ENCODE measurements around the gene COQ10A.

The COQ10A gene

DNA sequence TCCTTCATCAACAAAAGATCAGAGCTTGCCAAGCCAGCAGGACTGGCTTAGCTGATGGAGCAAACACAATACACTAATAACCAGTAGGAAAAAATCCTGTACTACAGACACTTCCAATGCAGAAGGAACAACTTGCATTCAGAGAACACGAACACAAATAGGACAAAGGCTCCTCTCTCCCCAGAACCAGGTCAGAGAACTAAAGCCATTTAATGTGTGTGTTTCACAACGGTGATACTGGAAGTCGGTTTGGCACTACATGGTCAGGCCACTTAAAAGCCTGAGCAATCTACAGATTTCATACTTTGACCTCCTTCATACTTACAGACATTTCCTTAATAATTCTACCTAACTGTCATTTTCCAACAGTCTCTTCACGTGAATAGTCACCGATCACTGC is 27.1 kb downstream of the COQ10A start:
- FAIRE-seq: no peak

DNA sequence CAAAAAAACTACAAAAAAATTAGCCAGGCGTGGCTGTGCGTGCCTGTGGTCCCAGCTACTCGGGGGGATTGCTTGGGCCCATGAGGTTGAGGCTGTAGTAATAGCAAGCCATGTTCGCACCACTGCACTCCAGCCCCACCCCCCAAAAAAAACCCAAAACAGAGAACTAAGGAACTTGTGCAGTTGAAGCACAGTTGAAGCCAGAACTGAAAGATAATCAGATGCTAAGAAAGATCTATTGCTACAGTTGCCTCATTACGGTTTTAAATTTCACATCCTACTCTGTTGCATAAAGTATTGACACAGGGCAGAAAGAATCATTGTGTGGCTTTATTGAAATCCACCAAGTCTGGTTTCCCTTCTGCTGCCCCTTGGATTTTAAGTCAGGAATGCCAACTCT is 29.6 kb downstream of the COQ10A start:
- TF ChIP-seq, protein P1, sequence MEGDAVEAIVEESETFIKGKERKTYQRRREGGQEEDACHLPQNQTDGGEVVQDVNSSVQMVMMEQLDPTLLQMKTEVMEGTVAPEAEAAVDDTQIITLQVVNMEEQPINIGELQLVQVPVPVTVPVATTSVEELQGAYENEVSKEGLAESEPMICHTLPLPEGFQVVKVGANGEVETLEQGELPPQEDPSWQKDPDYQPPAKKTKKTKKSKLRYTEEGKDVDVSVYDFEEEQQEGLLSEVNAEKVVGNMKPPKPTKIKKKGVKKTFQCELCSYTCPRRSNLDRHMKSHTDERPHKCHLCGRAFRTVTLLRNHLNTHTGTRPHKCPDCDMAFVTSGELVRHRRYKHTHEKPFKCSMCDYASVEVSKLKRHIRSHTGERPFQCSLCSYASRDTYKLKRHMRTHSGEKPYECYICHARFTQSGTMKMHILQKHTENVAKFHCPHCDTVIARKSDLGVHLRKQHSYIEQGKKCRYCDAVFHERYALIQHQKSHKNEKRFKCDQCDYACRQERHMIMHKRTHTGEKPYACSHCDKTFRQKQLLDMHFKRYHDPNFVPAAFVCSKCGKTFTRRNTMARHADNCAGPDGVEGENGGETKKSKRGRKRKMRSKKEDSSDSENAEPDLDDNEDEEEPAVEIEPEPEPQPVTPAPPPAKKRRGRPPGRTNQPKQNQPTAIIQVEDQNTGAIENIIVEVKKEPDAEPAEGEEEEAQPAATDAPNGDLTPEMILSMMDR (IDR thresholded peaks at IDR 0.05; ENCODE audit: insufficient read depth, missing control alignments): no peak
- no peak for FAIRE-seq
- DNase-seq (ENCODE audit: insufficient read length, low spot score): no peak

More for the DNA sequence above, 27.1 kb downstream of the COQ10A start:
- TF ChIP-seq, protein P1 (IDR thresholded peaks at IDR 0.05; ENCODE audit: insufficient read depth, missing control alignments): no peak
- DNase-seq (ENCODE audit: insufficient read length, low spot score): no peak

DNA sequence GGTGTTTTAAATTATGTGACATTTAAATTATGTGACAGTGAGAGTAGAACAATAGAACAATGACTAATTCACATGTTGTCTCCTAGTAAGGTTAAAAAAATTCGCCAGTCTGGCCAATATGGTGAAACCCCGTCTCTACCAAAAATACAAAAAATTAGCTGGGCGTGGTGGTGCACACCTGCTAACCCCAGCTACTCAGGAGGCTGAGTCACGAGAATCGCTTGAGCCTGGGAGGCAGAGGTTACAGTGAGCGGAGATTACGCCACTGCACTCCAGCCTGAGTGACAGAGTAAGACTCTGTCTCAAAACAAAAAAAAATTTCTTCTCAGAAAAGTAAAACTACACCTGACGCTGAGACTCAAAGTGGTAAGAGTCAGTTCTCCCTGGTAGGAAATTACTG is 30.7 kb downstream of the COQ10A start:
- no peak for DNase-seq (ENCODE audit: insufficient read length, low spot score)
- FAIRE-seq: no peak
- TF ChIP-seq, protein P1 (IDR thresholded peaks at IDR 0.05; ENCODE audit: insufficient read depth, missing control alignments): no peak

DNA sequence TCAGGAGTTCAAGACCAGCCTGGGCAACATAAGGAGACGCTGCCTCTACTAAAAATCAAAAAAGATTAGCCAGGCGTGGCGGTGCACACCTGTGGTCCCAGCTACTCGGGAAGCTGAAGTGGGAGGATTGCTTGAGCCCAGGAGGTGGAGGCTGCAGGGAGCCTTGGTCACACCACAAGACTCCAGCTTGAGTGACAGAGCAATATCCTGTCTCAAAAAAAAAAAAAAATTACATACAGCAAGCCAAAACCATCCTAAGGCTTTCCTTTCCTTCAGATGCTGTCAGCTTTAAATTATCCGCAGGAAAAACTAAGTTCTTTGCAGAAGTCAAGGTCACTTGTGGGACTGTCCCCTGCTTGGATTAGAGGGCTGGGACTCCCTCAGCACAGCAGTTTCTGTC is 32.1 kb downstream of the COQ10A start:
- DNase-seq (ENCODE audit: insufficient read length, low spot score) (no peak), FAIRE-seq (no peak)
- TF ChIP-seq, protein P1 (IDR thresholded peaks at IDR 0.05; ENCODE audit: insufficient read depth, missing control alignments): no peak

DNA sequence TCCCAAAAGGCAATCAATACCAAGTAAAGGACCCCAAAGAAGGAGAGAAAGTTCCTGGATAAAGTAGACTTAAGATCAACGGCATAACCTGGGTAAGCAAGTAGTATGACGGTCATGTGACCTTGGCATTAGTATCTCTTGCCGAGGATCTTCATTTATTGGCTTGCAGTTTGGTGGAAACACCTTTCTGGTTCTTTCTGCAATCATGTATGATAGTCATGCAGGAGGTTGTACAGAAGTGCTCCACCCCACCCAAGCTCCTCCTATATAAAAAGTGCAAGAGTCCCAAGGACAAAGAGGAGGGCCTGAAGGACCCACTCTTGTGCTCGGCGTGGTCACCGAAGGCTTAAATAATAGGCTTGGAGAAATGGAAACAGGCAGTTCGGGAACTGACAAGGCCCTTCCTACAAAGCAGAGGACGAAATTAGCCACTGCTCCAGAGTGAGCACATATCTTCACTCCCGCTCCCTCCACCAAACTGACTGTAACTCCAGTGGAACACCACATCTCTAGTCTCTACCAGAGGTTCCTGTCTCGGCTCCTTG is 32.6 kb downstream of the COQ10A start:
- no peak for FAIRE-seq
- TF ChIP-seq, protein P1 (IDR thresholded peaks at IDR 0.05; ENCODE audit: insufficient read depth, missing control alignments): no peak
- no peak for DNase-seq (ENCODE audit: insufficient read length, low spot score)

DNA sequence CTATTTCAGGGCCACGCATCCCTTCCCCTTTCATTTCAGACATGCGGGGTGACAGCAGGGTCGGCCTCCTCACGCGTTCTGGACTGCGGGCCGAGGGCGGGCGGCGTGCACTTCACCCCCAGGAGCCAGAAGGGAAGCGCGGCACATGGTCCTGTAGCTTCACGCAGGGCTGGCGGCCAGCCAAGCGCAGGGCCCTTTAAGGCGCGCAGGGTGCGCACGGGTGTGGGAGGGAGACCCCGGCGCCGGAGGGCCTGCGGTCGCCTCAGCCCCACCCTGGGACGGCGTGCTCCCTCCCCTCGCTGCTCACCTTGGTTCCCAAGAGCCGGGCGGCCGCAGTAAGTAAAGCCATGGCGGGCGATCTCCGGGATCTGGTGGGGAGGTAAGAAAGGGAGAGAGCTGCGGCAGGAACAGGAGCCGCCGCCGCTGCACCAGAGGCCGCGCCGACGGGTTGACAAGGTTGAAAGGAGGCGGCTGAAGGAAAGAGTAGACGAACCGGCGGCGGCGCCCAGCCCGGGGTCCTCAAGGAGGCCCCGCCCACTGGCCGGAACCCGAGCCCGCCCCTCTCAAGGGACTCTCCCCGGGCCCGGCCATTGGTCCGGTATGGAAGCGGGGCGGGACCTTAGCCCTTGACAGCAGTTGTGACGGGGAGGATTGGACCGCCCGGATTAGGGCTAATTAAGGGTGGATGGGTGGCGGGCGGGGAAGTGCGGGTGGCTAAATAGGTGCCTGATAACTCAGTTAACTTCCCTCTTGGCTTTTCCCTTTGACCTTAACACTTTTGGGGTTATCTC is 33.3 kb downstream of the COQ10A start, which contains the start of gene CS:
Gene CS (minus strand): TSS at position 478 of the 791 bp plus-strand sequence. CDS start 129 bp downstream, at position 349.
- FAIRE-seq: no peak
- TF ChIP-seq, protein P1 (IDR thresholded peaks at IDR 0.05; ENCODE audit: insufficient read depth, missing control alignments): no peak
- DNase-seq (ENCODE audit: insufficient read length, low spot score): peak; percentile 64
